Measurements from ENCODE around the gene HMGCR.

GRCh38 chr5:75320371-75320770 lies 16.6 kb upstream of the HMGCR start:
- TF ChIP-seq CTCF (IDR thresholded peaks at IDR 0.05) (no peak), EZH2 (IDR thresholded peaks at IDR 0.05; ENCODE audit: borderline replicate concordance, insufficient read depth, low read depth, low read length, poor library complexity, severe bottlenecking) (no peak)

Measured in B cell (primary cell).